HepG2 (cell line): ENCODE measurements around the gene PRDX2. TPM values are rescaled to one million over a fixed set of nuclear protein-coding genes. Genes with fewer than 3 reads are reported as not detected.
A peak's percentile ranks its signal among the peaks of the same experiment; 100 is the strongest.

Experiments used
- MAF1 ChIP-seq: sonication (generic); formaldehyde crosslinking; IDR thresholded peaks from 2 replicates; pipeline ENCODE4 v1.5.0; 2020; ENCODE audit warnings: missing genetic modification reagents, borderline replicate concordance
- NFKB2 ChIP-seq: sonication (generic); formaldehyde crosslinking; IDR thresholded peaks from 2 replicates; pipeline ENCODE4 v1.4.0; 2020; ENCODE audit warnings: missing genetic modification reagents, borderline replicate concordance
- SSRP1 ChIP-seq: IDR thresholded peaks from 2 replicates; pipeline ENCODE4 v1.6.1; 2016; ENCODE audit warnings: control low read depth
- ZFY ChIP-seq: sonication (generic); formaldehyde crosslinking; IDR thresholded peaks from 2 replicates; pipeline ENCODE4 v1.4.0; 2020; ENCODE audit warnings: missing genetic modification reagents
- ZKSCAN8 ChIP-seq: IDR thresholded peaks from 2 replicates; pipeline ENCODE4 v1.6.1; 2016; ENCODE audit warnings: borderline replicate concordance, missing genetic modification reagents, missing compliant biosample characterization
- ZNF232 ChIP-seq: sonication (generic); formaldehyde crosslinking; IDR thresholded peaks from 2 replicates; pipeline ENCODE4 v1.4.0; 2020; ENCODE audit warnings: missing genetic modification reagents, borderline replicate concordance
- ZNF550 ChIP-seq: sonication (generic); formaldehyde crosslinking; IDR thresholded peaks from 2 replicates; pipeline ENCODE4 v1.4.0; 2020; ENCODE audit warnings: mild to moderate bottlenecking, missing genetic modification reagents, borderline replicate concordance
- ZZZ3 ChIP-seq: sonication (generic); formaldehyde crosslinking; IDR thresholded peaks from 2 replicates; pipeline ENCODE4 v1.4.0; 2020; ENCODE audit warnings: missing genetic modification reagents, mild to moderate bottlenecking, borderline replicate concordance
- polyA plus RNA-seq, 8 experiments: library from polyadenylated mRNA; depleted of rRNA in 3 of 8; stranded (reverse) in 7 of 8; unstranded in 1 of 8; fragments of >200 nt; fragmentation: Illumina TruSeq in 4 of 8; extraction: Trizol in 4 of 8; gene quantifications; 2 replicates each; pipeline versions ENCODE4 v1.2.1 to v1.2.3, GENCODE V29; 2011 to 2016; ENCODE audit warnings: low read depth in 4 of 8, missing spikeins in 1 of 8, mixed read lengths in 1 of 8; ENCODE audit not compliant: insufficient read depth in 1 of 8
- total RNA-seq, 5 experiments: library from RNA; depleted of rRNA; stranded (reverse); fragments of >200 nt; fragmentation: Illumina TruSeq; extraction: Trizol; gene quantifications; 2 replicates each; pipeline ENCODE4 v1.2.3, GENCODE V29; 2016; ENCODE audit warnings: low read depth in 1 of 5
- TF ChIP-seq, protein P1 (sequence below): sonication (generic); formaldehyde crosslinking; IDR thresholded peaks from one replicate; pipeline ENCODE4 v1.5.1; 2020; ENCODE audit warnings: mild to moderate bottlenecking, missing genetic modification reagents; ENCODE audit errors: not compliant biosample characterization
- TF ChIP-seq, protein P2 (sequence below): sonication (generic); formaldehyde crosslinking; IDR thresholded peaks from 2 replicates; pipeline ENCODE4 v1.5.0; 2020; ENCODE audit warnings: missing genetic modification reagents, mild to moderate bottlenecking, borderline replicate concordance
- TF ChIP-seq, protein P3 (sequence below): sonication (generic); formaldehyde crosslinking; conservative IDR thresholded peaks from 2 replicates; pipeline ENCODE4 v1.5.0; 2020; ENCODE audit warnings: missing genetic modification reagents
- TF ChIP-seq, protein P4 (sequence below): sonication (generic); formaldehyde crosslinking; IDR thresholded peaks from 2 replicates; pipeline ENCODE4 v1.4.0; 2020; ENCODE audit warnings: mild to moderate bottlenecking, missing genetic modification reagents

Gene PRDX2
- total and polyA plus RNA-seq, 2 of the 13 experiments (the other 11 are each of a cell fraction or from before 2014, with no cell fraction given): 218 to 381 TPM

DNA sequence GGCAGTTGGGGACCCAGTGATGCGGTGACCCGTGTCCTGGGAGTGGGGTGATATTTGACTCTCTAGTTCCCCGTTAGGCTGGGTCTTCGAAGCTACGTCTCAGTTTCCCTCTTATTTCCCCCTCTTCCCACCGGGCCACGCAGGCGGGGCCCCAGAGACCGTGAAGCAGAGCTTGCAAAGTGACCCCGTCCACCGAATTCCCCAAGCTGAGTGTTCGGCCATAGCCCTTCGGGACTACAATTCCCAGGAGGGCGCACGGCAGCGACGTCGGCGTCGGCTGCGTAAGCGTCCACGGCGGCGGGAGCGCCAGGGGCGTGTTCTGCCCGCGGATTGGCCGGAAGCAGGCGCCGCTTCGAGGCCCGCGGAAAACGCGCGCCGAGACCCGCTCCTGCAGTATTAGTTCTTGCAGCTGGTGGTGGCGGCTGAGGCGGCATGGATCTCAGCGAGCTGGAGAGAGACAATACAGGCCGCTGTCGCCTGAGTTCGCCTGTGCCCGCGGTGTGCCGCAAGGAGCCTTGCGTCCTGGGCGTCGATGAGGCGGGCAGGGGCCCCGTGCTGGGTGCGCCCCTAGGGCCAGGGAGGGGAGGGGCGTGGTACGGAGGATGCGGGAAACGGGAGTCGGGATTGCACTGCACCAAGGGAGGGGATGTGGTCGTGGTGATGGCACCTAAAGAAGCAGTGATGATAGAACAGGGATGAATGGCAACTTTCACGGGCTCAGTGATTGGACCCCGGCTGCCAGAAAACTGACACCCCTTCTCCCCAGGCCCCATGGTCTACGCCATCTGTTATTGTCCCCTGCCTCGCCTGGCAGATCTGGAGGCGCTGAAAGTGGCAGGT is 4.9 kb upstream of the PRDX2 start, which contains the start of gene RNASEH2A (continued):
- TF ChIP-seq, protein P1, sequence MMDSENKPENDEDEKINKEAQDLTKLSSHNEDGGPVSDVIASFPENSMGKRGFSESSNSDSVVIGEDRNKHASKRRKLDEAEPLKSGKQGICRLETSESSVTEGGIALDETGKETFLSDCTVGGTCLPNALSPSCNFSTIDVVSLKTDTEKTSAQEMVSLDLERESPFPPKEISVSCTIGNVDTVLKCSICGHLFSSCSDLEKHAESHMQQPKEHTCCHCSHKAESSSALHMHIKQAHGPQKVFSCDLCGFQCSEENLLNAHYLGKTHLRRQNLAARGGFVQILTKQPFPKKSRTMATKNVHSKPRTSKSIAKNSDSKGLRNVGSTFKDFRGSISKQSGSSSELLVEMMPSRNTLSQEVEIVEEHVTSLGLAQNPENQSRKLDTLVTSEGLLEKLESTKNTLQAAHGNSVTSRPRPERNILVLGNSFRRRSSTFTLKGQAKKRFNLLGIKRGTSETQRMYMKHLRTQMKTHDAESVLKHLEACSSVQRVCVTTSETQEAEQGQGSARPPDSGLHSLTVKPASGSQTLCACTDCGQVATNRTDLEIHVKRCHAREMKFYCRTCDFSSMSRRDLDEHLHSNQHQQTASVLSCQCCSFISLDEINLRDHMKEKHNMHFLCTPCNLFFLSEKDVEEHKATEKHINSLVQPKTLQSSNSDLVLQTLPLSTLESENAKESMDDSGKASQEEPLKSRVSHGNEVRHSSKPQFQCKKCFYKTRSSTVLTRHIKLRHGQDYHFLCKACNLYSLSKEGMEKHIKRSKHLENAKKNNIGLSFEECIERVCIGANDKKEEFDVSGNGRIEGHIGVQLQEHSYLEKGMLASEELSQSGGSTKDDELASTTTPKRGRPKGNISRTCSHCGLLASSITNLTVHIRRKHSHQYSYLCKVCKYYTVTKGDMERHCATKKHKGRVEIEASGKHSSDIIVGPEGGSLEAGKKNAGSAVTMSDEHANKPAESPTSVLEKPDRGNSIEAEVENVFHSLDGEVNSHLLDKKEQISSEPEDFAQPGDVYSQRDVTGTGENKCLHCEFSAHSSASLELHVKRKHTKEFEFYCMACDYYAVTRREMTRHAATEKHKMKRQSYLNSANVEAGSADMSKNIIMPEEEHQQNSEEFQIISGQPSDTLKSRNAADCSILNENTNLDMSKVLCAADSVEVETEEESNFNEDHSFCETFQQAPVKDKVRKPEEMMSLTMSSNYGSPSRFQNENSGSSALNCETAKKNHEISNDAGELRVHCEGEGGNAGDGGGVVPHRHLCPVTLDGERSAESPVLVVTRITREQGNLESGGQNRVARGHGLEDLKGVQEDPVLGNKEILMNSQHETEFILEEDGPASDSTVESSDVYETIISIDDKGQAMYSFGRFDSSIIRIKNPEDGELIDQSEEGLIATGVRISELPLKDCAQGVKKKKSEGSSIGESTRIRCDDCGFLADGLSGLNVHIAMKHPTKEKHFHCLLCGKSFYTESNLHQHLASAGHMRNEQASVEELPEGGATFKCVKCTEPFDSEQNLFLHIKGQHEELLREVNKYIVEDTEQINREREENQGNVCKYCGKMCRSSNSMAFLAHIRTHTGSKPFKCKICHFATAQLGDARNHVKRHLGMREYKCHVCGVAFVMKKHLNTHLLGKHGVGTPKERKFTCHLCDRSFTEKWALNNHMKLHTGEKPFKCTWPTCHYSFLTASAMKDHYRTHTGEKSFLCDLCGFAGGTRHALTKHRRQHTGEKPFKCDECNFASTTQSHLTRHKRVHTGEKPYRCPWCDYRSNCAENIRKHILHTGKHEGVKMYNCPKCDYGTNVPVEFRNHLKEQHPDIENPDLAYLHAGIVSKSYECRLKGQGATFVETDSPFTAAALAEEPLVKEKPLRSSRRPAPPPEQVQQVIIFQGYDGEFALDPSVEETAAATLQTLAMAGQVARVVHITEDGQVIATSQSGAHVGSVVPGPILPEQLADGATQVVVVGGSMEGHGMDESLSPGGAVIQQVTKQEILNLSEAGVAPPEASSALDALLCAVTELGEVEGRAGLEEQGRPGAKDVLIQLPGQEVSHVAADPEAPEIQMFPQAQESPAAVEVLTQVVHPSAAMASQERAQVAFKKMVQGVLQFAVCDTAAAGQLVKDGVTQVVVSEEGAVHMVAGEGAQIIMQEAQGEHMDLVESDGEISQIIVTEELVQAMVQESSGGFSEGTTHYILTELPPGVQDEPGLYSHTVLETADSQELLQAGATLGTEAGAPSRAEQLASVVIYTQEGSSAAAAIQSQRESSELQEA (CRISPR knock-in tag): peak; percentile 94
- TF ChIP-seq, protein P2, sequence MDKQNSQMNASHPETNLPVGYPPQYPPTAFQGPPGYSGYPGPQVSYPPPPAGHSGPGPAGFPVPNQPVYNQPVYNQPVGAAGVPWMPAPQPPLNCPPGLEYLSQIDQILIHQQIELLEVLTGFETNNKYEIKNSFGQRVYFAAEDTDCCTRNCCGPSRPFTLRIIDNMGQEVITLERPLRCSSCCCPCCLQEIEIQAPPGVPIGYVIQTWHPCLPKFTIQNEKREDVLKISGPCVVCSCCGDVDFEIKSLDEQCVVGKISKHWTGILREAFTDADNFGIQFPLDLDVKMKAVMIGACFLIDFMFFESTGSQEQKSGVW (CRISPR knock-in tag): no peak
- TF ChIP-seq ZZZ3: no peak
- no peak for TF ChIP-seq ZNF550
- peak; percentile 72; the same call in 1 of the 2 replicates for TF ChIP-seq ZKSCAN8 (CRISPR knock-in tag)
- TF ChIP-seq, protein P3, sequence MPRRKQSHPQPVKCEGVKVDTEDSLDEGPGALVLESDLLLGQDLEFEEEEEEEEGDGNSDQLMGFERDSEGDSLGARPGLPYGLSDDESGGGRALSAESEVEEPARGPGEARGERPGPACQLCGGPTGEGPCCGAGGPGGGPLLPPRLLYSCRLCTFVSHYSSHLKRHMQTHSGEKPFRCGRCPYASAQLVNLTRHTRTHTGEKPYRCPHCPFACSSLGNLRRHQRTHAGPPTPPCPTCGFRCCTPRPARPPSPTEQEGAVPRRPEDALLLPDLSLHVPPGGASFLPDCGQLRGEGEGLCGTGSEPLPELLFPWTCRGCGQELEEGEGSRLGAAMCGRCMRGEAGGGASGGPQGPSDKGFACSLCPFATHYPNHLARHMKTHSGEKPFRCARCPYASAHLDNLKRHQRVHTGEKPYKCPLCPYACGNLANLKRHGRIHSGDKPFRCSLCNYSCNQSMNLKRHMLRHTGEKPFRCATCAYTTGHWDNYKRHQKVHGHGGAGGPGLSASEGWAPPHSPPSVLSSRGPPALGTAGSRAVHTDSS (CRISPR knock-in tag): no peak
- 0 out of 2 replicates have a peak, but pooled peaks have one; percentile 71 for TF ChIP-seq MAF1 (CRISPR knock-in tag)
- TF ChIP-seq, protein P4, sequence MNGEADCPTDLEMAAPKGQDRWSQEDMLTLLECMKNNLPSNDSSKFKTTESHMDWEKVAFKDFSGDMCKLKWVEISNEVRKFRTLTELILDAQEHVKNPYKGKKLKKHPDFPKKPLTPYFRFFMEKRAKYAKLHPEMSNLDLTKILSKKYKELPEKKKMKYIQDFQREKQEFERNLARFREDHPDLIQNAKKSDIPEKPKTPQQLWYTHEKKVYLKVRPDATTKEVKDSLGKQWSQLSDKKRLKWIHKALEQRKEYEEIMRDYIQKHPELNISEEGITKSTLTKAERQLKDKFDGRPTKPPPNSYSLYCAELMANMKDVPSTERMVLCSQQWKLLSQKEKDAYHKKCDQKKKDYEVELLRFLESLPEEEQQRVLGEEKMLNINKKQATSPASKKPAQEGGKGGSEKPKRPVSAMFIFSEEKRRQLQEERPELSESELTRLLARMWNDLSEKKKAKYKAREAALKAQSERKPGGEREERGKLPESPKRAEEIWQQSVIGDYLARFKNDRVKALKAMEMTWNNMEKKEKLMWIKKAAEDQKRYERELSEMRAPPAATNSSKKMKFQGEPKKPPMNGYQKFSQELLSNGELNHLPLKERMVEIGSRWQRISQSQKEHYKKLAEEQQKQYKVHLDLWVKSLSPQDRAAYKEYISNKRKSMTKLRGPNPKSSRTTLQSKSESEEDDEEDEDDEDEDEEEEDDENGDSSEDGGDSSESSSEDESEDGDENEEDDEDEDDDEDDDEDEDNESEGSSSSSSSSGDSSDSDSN: peak; percentile 52
- peak; percentile 87; the same call in 1 of the 2 replicates for TF ChIP-seq NFKB2 (CRISPR knock-in tag)
- no peak for TF ChIP-seq SSRP1 (CRISPR knock-in tag)
- TF ChIP-seq ZFY (CRISPR knock-in tag): peak; percentile 94
- TF ChIP-seq ZNF232 (CRISPR knock-in tag): peak; percentile 61; the same call in 1 of the 2 replicates
